ENCODE data around the gene ITPR2. TPM values are rescaled to one million over a fixed set of nuclear protein-coding genes. Genes with fewer than 3 reads are reported as not detected.
A peak's percentile ranks its signal among the peaks of the same experiment; 100 is the strongest.

Gene ITPR2
- total and polyA plus RNA-seq, 4 donors = 11.7 to 93.3 (median 35.4) TPM

DNA sequence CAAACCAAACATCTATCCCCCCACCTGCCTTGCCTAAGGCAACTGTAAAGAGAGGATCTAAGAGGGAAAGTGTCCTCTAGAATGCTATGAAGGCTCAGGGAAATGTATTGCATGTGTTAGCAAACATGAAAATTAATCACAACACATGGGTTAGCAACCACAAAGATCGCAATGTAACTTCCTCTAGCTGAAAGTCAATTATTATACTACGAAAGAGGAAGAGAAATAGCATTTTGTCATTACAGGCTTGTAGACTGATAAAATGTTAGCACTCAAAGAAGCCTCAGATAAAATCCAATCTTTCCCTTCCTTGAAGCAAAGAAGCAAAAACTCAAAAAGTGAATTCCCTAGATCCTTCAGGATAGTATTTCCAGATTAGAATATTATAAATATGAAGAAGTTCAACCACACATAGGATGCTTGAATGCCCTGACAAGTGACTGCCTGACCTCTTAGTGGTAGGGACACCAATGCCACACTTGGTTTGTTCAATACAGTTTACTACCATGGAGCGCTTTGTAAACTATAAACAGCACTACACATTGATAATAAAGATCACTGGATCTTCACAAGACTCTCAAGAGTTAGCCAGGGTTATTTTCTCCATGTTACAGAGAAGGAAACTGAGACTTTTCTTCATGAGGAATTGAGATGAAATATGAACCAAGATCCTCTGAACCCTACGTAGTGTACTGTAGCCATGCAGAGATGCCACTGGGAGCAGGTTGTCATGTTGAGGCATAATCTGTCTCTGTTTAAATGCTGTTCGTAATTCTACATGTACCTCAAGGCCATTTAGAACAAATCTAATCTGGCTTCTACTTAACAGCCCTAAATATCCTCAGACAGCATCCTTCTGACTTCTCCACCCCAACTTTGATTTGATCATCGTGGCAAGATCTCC lies 100.7 kb downstream of the ITPR2 start:
- no peak for DNase-seq (ENCODE audit: low spot score)
- no peak for TF ChIP-seq HNF4A (conservative IDR thresholded peaks at IDR 0.05)
- TF ChIP-seq TAF1 (conservative IDR thresholded peaks at IDR 0.05) = no peak
- TF ChIP-seq, protein P1, sequence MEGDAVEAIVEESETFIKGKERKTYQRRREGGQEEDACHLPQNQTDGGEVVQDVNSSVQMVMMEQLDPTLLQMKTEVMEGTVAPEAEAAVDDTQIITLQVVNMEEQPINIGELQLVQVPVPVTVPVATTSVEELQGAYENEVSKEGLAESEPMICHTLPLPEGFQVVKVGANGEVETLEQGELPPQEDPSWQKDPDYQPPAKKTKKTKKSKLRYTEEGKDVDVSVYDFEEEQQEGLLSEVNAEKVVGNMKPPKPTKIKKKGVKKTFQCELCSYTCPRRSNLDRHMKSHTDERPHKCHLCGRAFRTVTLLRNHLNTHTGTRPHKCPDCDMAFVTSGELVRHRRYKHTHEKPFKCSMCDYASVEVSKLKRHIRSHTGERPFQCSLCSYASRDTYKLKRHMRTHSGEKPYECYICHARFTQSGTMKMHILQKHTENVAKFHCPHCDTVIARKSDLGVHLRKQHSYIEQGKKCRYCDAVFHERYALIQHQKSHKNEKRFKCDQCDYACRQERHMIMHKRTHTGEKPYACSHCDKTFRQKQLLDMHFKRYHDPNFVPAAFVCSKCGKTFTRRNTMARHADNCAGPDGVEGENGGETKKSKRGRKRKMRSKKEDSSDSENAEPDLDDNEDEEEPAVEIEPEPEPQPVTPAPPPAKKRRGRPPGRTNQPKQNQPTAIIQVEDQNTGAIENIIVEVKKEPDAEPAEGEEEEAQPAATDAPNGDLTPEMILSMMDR (IDR thresholded peaks at IDR 0.05; ENCODE audit: low read depth, low read length, missing input control) = no peak
- TF ChIP-seq, protein P2, sequence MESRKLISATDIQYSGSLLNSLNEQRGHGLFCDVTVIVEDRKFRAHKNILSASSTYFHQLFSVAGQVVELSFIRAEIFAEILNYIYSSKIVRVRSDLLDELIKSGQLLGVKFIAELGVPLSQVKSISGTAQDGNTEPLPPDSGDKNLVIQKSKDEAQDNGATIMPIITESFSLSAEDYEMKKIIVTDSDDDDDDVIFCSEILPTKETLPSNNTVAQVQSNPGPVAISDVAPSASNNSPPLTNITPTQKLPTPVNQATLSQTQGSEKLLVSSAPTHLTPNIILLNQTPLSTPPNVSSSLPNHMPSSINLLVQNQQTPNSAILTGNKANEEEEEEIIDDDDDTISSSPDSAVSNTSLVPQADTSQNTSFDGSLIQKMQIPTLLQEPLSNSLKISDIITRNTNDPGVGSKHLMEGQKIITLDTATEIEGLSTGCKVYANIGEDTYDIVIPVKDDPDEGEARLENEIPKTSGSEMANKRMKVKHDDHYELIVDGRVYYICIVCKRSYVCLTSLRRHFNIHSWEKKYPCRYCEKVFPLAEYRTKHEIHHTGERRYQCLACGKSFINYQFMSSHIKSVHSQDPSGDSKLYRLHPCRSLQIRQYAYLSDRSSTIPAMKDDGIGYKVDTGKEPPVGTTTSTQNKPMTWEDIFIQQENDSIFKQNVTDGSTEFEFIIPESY (IDR thresholded peaks at IDR 0.05) = no peak
- no peak for TF ChIP-seq GABPA (IDR thresholded peaks at IDR 0.05 in 1 of 2, conservative IDR thresholded peaks at IDR 0.05 in 1 of 2)
- H3K36me3 ChIP-seq (ENCODE audit: control insufficient read depth in 4 of 4, insufficient read depth in 3 of 4, low read depth in 1 of 4, low read length in 3 of 4) = no peaks in the 10 kb centered on the region
- peaks cover 21 to 73% (median 58%) of the 10 kb centered on the region in 4 donors for H3K4me1 ChIP-seq (ENCODE audit: control insufficient read depth in 4 of 4, insufficient read depth in 4 of 4, low read length in 3 of 4)
- no peak overlapping the region for H3K9ac ChIP-seq (ENCODE audit: low read depth in 1 of 2, low read length in 2 of 2)
- WGBS = 71% methylated on average over 6 of the region's 6 CpGs
- no peaks in the 10 kb centered on the region for H3K9me3 ChIP-seq (ENCODE audit: control insufficient read depth in 4 of 4, low read length in 3 of 4)
- H3K27me3 ChIP-seq (ENCODE audit: control insufficient read depth in 4 of 4, insufficient read depth in 4 of 4, low read length in 3 of 4) = no peaks in the 10 kb centered on the region
- H3K27ac ChIP-seq (ENCODE audit: low read depth in 1 of 2, low read length in 2 of 2) = peak overlapping the region in 1 of 2 donors; percentile 2
- no peak overlapping the region for H3K4me3 ChIP-seq (ENCODE audit: low read depth in 1 of 3, low read length in 3 of 3)

DNA sequence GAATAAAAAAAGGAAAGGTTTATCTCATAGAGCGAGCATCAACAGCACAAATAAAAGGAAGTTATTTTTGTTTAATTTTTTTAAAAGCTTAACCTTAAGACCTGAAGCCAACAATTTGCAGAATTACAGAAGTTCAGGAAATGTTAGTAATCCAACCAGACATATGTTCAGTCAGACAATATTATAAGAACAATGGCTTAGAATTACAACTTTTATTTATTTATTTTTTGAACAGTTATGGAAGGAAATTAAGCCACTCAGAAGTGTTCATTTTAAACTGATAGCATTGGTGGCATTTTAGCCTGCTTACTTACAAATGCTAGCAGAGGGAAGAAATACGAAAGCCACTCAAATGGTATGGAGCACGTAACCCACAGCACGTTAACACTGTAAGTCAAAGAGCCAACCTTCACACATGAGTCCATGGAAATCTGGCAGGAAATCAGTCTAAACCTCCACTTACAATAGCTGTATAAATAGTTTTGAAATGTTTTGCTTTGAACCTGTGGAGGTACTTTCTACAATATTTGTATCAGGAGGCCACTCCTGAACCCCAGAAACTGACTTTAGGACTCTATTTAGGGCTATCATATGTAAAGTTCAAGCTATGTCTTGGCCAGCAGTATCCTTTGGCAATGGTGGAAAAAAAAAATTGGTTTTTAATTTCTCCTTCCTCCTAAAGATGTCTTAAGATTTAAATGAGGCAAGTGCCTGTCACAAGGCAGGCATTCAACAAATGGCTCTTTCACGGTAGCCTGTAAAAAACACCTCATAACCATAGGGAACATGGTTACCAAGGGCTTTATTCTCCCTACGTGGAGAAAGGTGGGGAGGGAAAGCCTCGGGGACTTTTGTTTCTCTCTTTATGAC lies 102.3 kb downstream of the ITPR2 start:
- no peak for DNase-seq (ENCODE audit: low spot score)
- Histone ChIP-seq H3K4me1 (ENCODE audit: control insufficient read depth in 4 of 4, insufficient read depth in 4 of 4, low read length in 3 of 4) (peaks cover 23 to 75% (median 58%) of the 10 kb centered on the region in 4 donors), H3K9ac (ENCODE audit: low read depth in 1 of 2, low read length in 2 of 2) (no peak overlapping the region), H3K27ac (ENCODE audit: low read depth in 1 of 2, low read length in 2 of 2) (peak overlapping the region; percentile 13 to 35), H3K36me3 (ENCODE audit: control insufficient read depth in 4 of 4, insufficient read depth in 3 of 4, low read depth in 1 of 4, low read length in 3 of 4) (no peaks in the 10 kb centered on the region), H3K27me3 (ENCODE audit: control insufficient read depth in 4 of 4, insufficient read depth in 4 of 4, low read length in 3 of 4) (no peaks in the 10 kb centered on the region), H3K4me3 (ENCODE audit: low read depth in 1 of 3, low read length in 3 of 3) (no peak overlapping the region), H3K9me3 (ENCODE audit: control insufficient read depth in 4 of 4, low read length in 3 of 4) (no peaks in the 10 kb centered on the region)
- 80% methylated on average over 7 of the region's 7 CpGs for WGBS
- TF ChIP-seq YY1 (IDR thresholded peaks at IDR 0.05) (no peak), HNF4A (conservative IDR thresholded peaks at IDR 0.05) (no peak), GABPA (IDR thresholded peaks at IDR 0.05 in 1 of 2, conservative IDR thresholded peaks at IDR 0.05 in 1 of 2) (no peak), RXRA (IDR thresholded peaks at IDR 0.05) (no peak), EGR1 (IDR thresholded peaks at IDR 0.05; ENCODE audit: low read depth in 2 of 2) (no peak), SP1 (IDR thresholded peaks at IDR 0.05) (no peak), JUND (IDR thresholded peaks at IDR 0.05) (no peak), FOXA1 (IDR thresholded peaks at IDR 0.05) (no peak), TAF1 (conservative IDR thresholded peaks at IDR 0.05) (no peak), NR2F2 (IDR thresholded peaks at IDR 0.05) (no peak), RAD21 (IDR thresholded peaks at IDR 0.05) (no peak), HNF4G (IDR thresholded peaks at IDR 0.05) (no peak), FOXA2 (IDR thresholded peaks at IDR 0.05) (no peak)
- TF ChIP-seq, protein P1 (IDR thresholded peaks at IDR 0.05; ENCODE audit: low read depth, low read length, missing input control) = no peak
- TF ChIP-seq, protein P3, sequence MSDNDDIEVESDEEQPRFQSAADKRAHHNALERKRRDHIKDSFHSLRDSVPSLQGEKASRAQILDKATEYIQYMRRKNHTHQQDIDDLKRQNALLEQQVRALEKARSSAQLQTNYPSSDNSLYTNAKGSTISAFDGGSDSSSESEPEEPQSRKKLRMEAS (IDR thresholded peaks at IDR 0.05) = no peak
- TF ChIP-seq, protein P2 (IDR thresholded peaks at IDR 0.05) = no peak
- TF ChIP-seq, protein P4, sequence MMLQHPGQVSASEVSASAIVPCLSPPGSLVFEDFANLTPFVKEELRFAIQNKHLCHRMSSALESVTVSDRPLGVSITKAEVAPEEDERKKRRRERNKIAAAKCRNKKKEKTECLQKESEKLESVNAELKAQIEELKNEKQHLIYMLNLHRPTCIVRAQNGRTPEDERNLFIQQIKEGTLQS (IDR thresholded peaks at IDR 0.05) = no peak
